Measurements from ENCODE around the gene SCARF1. TPM values are rescaled to one million over a fixed set of nuclear protein-coding genes. Genes with fewer than 3 reads are reported as not detected.

Gene SCARF1
- total RNA-seq, 1 donor from 2014 or later = 2.1 TPM

DNA sequence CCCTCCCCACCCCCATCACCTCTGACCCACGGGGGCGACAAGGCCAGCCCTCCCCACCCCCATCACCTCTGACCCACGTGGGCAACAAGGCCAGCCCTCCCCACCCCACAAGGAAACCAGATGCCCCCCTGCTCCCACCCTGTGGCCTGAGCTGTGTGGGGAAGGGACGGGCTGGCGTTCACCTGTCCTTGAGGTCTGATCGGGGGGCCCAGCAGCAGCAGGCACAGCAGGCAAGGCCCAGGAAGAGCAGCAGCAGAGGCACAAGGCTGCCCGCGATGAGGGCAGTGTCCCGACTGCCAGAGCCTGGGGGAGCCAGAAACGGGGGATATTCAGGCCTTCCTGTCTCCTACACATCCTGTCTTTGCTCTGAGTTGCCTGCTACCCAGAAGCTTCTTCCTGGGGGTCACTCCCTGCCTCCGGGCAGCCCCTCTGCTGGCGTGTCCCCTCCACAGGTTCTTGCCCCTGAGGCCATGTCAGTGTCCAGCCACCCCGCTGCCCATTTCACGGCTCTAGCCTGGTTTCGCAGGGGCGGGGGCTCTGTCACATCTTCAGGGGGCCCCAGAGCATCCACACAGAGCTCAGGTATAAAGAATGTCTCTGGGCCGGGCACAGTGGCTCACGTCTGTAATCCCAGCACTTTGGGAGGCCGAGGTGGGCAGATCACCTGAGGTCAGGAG lies 6.8 kb downstream of the SCARF1 start:
- DNase-seq (ENCODE audit: low spot score in 2 of 2, unreplicated experiment in 2 of 2) = no peak
- Mint-ChIP-seq H3K4me3 (no peak overlapping the region), H3K27ac (no peak overlapping the region), H3K9me3 (no peaks in the 10 kb centered on the region), H3K4me1 (peaks cover 7% of the 10 kb centered on the region), H3K27me3 (ENCODE audit: low read depth) (no peaks in the 10 kb centered on the region), H3K36me3 (no peaks in the 10 kb centered on the region)
- TF ChIP-seq, protein P1, sequence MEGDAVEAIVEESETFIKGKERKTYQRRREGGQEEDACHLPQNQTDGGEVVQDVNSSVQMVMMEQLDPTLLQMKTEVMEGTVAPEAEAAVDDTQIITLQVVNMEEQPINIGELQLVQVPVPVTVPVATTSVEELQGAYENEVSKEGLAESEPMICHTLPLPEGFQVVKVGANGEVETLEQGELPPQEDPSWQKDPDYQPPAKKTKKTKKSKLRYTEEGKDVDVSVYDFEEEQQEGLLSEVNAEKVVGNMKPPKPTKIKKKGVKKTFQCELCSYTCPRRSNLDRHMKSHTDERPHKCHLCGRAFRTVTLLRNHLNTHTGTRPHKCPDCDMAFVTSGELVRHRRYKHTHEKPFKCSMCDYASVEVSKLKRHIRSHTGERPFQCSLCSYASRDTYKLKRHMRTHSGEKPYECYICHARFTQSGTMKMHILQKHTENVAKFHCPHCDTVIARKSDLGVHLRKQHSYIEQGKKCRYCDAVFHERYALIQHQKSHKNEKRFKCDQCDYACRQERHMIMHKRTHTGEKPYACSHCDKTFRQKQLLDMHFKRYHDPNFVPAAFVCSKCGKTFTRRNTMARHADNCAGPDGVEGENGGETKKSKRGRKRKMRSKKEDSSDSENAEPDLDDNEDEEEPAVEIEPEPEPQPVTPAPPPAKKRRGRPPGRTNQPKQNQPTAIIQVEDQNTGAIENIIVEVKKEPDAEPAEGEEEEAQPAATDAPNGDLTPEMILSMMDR (IDR thresholded peaks at IDR 0.05; ENCODE audit: unreplicated experiment) = no peak

GRCh38 chr17:1638171-1638590 lies 7.4 kb downstream of the SCARF1 start:
- peak overlapping the region; percentile 59 for H3K27ac Mint-ChIP-seq
- H3K4me3 Mint-ChIP-seq = no peak overlapping the region
- H3K36me3 Mint-ChIP-seq = no peaks in the 10 kb centered on the region
- TF ChIP-seq, protein P1 (IDR thresholded peaks at IDR 0.05; ENCODE audit: unreplicated experiment) = no peak
- no peak for DNase-seq (ENCODE audit: low spot score in 2 of 2, unreplicated experiment in 2 of 2)
- no peaks in the 10 kb centered on the region for H3K9me3 Mint-ChIP-seq
- H3K4me1 Mint-ChIP-seq = peaks cover 7% of the 10 kb centered on the region
- H3K27me3 Mint-ChIP-seq (ENCODE audit: low read depth) = no peaks in the 10 kb centered on the region

DNA sequence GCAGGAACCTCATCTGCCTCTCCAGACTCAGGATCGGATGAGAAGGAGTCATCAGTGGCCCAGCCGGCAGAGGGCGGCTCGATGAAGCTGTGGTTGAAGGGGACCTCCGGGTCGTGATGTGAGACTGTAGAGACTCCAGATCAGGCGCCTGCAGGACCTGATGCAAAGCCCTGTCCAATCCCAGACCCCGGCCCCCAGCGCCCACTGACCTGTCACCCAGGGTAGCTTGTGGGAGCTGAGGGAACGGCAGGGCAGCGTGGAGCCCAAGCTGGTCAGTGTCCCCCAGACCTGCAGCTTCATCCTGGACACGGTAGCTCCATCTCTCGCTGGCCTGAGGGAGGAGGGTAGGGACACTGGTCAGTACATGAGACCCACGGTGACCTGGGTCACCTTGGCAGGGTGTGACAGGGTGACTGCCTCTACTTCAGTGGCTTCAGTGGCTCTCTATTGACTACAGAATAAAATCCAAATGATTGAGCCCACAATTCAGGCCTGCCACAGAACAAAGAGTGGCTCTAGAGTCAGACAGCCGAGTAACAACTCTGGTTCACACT lies 8.7 kb downstream of the SCARF1 start:
- H3K4me1 Mint-ChIP-seq = peaks cover 7% of the 10 kb centered on the region
- H3K27ac Mint-ChIP-seq = no peak overlapping the region
- H3K9me3 Mint-ChIP-seq = no peaks in the 10 kb centered on the region
- H3K36me3 Mint-ChIP-seq = no peaks in the 10 kb centered on the region
- no peak overlapping the region for H3K4me3 Mint-ChIP-seq
- no peak for DNase-seq (ENCODE audit: low spot score in 2 of 2, unreplicated experiment in 2 of 2)
- H3K27me3 Mint-ChIP-seq (ENCODE audit: low read depth) = peaks cover 3% of the 10 kb centered on the region
- TF ChIP-seq, protein P1 (IDR thresholded peaks at IDR 0.05; ENCODE audit: unreplicated experiment) = no peak

DNA sequence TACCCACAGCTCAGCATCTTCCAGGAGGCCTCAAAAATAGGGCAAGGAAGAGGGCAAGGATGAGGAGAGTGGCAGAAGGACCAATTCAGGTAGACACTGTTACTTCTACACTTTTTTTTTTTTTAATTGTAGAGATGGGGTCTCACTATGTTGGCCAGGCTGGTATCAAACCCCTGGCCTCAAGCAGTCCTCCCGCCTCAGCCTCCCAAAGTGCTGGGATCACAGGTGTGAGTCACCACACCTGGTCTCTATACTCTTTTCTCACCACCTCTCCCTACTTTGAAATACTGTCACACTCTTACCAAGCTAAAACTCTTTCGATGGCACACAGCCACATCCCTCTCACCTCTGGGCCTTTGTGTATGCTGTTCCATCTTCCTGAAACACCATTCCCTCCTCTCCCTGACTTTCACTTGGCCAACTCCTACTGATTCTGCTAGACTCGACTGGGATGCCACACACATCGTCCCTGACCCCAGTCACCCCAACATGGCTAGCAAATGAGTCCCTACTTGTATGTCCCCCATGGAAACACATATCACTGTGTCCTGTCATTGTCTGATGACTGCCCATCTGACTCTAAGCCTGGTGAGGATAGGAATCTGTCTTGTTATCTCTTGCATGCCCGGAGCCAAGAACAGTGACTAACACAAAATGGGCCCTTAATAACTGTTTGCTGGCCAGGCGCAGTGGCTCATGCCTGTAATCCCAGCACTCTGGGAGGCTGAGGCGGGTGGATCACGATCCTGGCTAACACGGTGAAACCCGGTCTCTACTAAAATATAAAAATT lies 9.7 kb downstream of the SCARF1 start:
- H3K4me1 Mint-ChIP-seq = peaks cover 5% of the 10 kb centered on the region
- TF ChIP-seq, protein P1 (IDR thresholded peaks at IDR 0.05; ENCODE audit: unreplicated experiment) = no peak
- H3K9me3 Mint-ChIP-seq = no peaks in the 10 kb centered on the region
- H3K36me3 Mint-ChIP-seq = no peaks in the 10 kb centered on the region
- H3K27ac Mint-ChIP-seq = no peak overlapping the region
- no peak overlapping the region for H3K4me3 Mint-ChIP-seq
- DNase-seq (ENCODE audit: low spot score in 2 of 2, unreplicated experiment in 2 of 2) = no peak
- H3K27me3 Mint-ChIP-seq (ENCODE audit: low read depth) = peaks cover 12% of the 10 kb centered on the region

DNA sequence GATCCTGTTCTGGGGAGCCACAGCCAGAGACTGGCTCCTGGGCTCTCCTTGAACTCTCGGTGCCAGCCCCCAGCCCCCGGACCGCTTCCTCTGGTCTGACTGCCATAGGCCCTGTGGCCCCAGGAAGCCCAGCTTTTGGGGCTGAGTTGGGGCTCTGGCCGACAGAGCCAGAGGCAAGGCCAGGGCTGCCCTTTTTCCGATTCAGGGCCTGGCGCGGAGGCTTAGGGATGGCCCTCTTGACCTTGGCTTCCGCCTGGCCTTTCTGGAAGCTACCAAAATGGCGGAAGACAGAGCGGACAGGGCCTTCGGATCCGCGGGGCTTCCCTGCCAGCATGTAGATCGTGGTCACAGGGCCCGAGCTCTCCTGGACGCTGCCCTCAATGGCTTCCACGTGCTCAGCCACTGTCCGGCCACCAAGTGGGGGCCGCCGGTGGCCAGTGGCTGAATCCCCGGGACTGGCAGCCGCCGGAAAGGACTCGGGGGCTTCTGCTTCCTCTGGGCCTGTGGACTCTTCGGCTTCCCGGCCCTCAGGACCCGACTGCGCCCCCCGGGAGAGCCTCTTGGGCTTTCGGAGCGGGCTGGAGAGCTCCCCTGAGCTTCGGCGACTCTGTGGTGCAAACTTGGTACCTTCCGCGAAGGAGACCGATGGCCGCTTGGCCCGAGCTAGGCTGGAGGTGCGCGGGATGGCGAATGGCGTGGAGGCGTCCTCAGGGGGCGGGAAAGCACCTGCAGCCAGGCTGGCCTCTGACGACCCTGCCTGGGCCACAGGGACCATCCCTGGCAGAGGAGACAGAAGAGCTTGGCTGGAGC lies 10.5 kb downstream of the SCARF1 start:
- no peak overlapping the region for H3K4me3 Mint-ChIP-seq
- peaks cover 7% of the 10 kb centered on the region for H3K4me1 Mint-ChIP-seq
- H3K27ac Mint-ChIP-seq = no peak overlapping the region
- no peak for DNase-seq (ENCODE audit: low spot score in 2 of 2, unreplicated experiment in 2 of 2)
- H3K9me3 Mint-ChIP-seq = no peaks in the 10 kb centered on the region
- H3K36me3 Mint-ChIP-seq = no peaks in the 10 kb centered on the region
- peaks cover 21% of the 10 kb centered on the region for H3K27me3 Mint-ChIP-seq (ENCODE audit: low read depth)
- TF ChIP-seq, protein P1 (IDR thresholded peaks at IDR 0.05; ENCODE audit: unreplicated experiment) = no peak

Data from mesothelial cell of epicardium (in vitro differentiated cells).